Stomach (tissue), 9 donors: ENCODE results near the gene SSTR3. TPM values are rescaled to one million over a fixed set of nuclear protein-coding genes. Genes with fewer than 3 reads are reported as not detected.

ENCODE experiments used
- DNase-seq, 2 donors: peaks; one replicate each; pipeline versions ENCODE4 v3.0.0 to v3.0.0-alpha.2; 2013 to 2019
- H3K27ac ChIP-seq, 5 donors: fragments of 200-600 bp in 4 of 5; sonication (generic) in 4 of 5; one replicate each; pipeline ENCODE4 v1.5.1; 2013 to 2019; ENCODE audit warnings: mild to moderate bottlenecking in 1 of 5, moderate library complexity in 1 of 5
- H3K27me3 ChIP-seq, 3 donors: fragments of 200-600 bp; sonication (generic); one replicate each; pipeline ENCODE4 v1.5.1; 2017 to 2019; ENCODE audit warnings: mixed run types in 1 of 3
- H3K36me3 ChIP-seq, 4 donors: fragments of 200-600 bp; sonication (generic); 1 replicate in 3 of 4; 2 replicates in 1 of 4; pipeline ENCODE4 v1.5.1; 2016 to 2019
- H3K4me1 ChIP-seq, 4 donors: fragments of 200-600 bp; sonication (generic); one replicate each; pipeline ENCODE4 v1.5.1; 2016 to 2019
- H3K4me3 ChIP-seq, 4 donors: fragments of 200-600 bp; sonication (generic) in 3 of 4; one replicate each; pipeline ENCODE4 v1.5.1; 2016 to 2019; ENCODE audit warnings: mild to moderate bottlenecking in 1 of 4
- H3K9me3 ChIP-seq, 4 donors: fragments of 200-600 bp; sonication (generic); one replicate each; pipeline ENCODE4 v1.5.1; 2016 to 2019
- EP300 ChIP-seq: sonication (generic); formaldehyde crosslinking; IDR thresholded peaks from one replicate; pipeline ENCODE4 v1.6.1; 2017; ENCODE audit warnings: antibody characterized with exemption
- POLR2A ChIP-seq, 4 donors: fragments of 450-650 bp; IDR thresholded peaks; one replicate each; pipeline ENCODE4 v1.6.1; 2016; ENCODE audit warnings: antibody characterized with exemption in 4 of 4, control low read depth in 2 of 4, mild to moderate bottlenecking in 1 of 4, moderate library complexity in 1 of 4
- POLR2AphosphoS5 ChIP-seq, 3 donors: sonication (generic); formaldehyde crosslinking; IDR thresholded peaks; one replicate each; pipeline ENCODE4 v1.6.1; 2016; ENCODE audit warnings: antibody characterized with exemption in 3 of 3
- WGBS, 5 donors: extraction: QIAGEN DNeasy Blood & Tissue Kit in 3 of 5; methylation state at CpG; one replicate each; pipeline versions ENCODE4 v1.1.5 to v1.1.7; 2013 to 2018; 5-methylcytosine and 5-hydroxymethylcytosine counted together
- intact Hi-C: fragments of 100-400 bp; cut with DNase I; formaldehyde crosslinking; loops from one replicate; pipeline ENCODE4 v1.15.1; 2023; ENCODE audit warnings: low total_unique reads
- polyA plus RNA-seq, 3 donors: library from polyadenylated mRNA; stranded (reverse); fragments of 200-250 nt; gene quantifications; one replicate each; pipeline ENCODE4 v1.2.3, GENCODE V29; 2013
- total RNA-seq, 5 donors: library from RNA; depleted of rRNA; stranded (reverse); fragments of >200 nt; gene quantifications; one replicate each; pipeline versions ENCODE4 v1.1.0 to v1.2.3, GENCODE V29; 2014 to 2016
- TF ChIP-seq, protein P1 (sequence below), 7 experiments: fragments of 450-650 bp in 4 of 7; fragments of 200-600 bp in 3 of 7; sonication (generic) in 3 of 7; IDR thresholded peaks; one replicate each; pipeline ENCODE4 v1.5.1; 2016 to 2019; ENCODE audit warnings: antibody characterized with exemption in 7 of 7, control low read depth in 2 of 7, mild to moderate bottlenecking in 1 of 7
- donor health status: healthy with polysubstance abuse.
- donor health status: Bipolar disorder and iron deficiency.
- donor health status: healthy.

Gene SSTR3
- total and polyA plus RNA-seq, 8 donors = 0.05 to 0.37 (median 0.12) TPM; not detected in 5

DNA sequence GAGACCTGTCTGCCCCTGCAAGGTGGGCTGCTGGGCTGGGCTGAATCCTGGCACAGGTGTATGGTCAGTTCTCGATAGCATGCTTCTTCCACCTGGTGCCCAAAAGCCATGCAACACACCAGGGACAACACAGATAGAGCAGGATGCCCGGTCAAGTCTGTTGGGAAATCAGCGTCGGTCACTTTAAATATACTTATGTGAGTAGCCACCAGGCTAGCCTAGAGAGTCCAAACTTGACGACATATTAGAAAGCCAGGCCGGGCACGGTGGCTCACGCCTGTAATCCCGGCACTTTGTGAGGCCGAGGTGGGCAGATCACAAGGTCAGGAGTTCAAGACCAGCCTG is 33.2 kb downstream of the SSTR3 start:
- TF ChIP-seq EP300 (no peak), POLR2A (IDR thresholded peaks at IDR 0.05) (no peak), POLR2AphosphoS5 (IDR thresholded peaks at IDR 0.05) (no peak)
- TF ChIP-seq, protein P1, sequence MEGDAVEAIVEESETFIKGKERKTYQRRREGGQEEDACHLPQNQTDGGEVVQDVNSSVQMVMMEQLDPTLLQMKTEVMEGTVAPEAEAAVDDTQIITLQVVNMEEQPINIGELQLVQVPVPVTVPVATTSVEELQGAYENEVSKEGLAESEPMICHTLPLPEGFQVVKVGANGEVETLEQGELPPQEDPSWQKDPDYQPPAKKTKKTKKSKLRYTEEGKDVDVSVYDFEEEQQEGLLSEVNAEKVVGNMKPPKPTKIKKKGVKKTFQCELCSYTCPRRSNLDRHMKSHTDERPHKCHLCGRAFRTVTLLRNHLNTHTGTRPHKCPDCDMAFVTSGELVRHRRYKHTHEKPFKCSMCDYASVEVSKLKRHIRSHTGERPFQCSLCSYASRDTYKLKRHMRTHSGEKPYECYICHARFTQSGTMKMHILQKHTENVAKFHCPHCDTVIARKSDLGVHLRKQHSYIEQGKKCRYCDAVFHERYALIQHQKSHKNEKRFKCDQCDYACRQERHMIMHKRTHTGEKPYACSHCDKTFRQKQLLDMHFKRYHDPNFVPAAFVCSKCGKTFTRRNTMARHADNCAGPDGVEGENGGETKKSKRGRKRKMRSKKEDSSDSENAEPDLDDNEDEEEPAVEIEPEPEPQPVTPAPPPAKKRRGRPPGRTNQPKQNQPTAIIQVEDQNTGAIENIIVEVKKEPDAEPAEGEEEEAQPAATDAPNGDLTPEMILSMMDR (IDR thresholded peaks at IDR 0.05) = no peak
- no peak for DNase-seq
- H3K27ac ChIP-seq = peak overlapping the region in 3 of 5 donors; percentile 35 to 56 (median 51)
- intact Hi-C loops = no loop called here
- peaks cover 34 to 62% (median 49%) of the 10 kb centered on the region in 4 donors for H3K4me1 ChIP-seq
- 82 to 95% (median 89%) methylated on average over 9 to 10 of the region's 10 CpGs for WGBS, 5 donors
- H3K4me3 ChIP-seq = no peak overlapping the region
- no peaks in the 10 kb centered on the region for H3K9me3 ChIP-seq
- no peaks in the 10 kb centered on the region for H3K27me3 ChIP-seq
- H3K36me3 ChIP-seq = peaks cover 0 to 15% (median 5%) of the 10 kb centered on the region in 4 donors

DNA sequence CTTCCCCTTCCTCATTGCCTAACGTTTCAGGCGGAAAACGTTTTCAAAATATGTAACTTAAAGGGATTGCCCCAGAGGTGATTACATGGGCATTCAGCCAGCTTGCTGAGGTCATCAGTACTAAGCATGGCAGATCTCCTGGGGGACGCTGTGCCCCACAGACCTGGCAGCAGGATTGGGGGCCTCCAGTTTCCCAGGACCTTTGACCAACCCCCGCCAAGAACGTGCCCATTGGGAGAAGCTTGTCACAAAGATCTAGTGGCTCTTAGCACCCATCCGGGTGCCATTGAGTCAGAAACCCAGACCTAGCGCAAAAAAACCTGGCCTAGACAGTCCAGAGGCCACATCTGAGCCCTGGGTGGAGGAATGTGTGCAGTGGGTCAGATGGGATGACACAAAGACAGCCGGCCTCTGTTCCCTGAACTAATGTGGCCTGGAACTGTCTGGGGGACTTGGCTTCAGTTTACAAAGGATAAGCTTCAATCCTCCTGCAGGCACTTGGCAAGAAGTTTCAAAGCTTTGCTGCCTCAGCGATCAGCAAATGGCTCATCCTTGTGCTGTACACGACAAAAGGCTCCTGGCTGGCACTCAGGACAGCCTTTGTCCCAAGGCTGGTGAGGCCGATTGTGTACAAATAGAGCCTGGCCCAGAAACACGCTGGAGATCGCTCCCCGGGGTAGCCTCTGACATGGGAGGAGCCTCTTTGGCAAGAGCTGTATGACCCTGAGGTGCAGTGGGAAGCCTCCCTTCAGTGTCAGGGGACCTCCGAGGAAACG is 33.7 kb downstream of the SSTR3 start:
- H3K4me3 ChIP-seq = no peak overlapping the region
- intact Hi-C loops = no loop called here
- H3K4me1 ChIP-seq = peaks cover 34 to 60% (median 49%) of the 10 kb centered on the region in 4 donors
- peak; percentile 68 to 79 for DNase-seq
- H3K9me3 ChIP-seq = no peaks in the 10 kb centered on the region
- WGBS, 5 donors = 33 to 45% (median 36%) methylated on average over 17 of the region's 17 CpGs
- peak overlapping the region in 4 of 5 donors; percentile 35 to 56 (median 47) for H3K27ac ChIP-seq
- H3K27me3 ChIP-seq = no peaks in the 10 kb centered on the region
- TF ChIP-seq POLR2A (IDR thresholded peaks at IDR 0.05) = no peak
- no peak for TF ChIP-seq EP300
- peaks cover 0 to 15% (median 5%) of the 10 kb centered on the region in 4 donors for H3K36me3 ChIP-seq

DNA sequence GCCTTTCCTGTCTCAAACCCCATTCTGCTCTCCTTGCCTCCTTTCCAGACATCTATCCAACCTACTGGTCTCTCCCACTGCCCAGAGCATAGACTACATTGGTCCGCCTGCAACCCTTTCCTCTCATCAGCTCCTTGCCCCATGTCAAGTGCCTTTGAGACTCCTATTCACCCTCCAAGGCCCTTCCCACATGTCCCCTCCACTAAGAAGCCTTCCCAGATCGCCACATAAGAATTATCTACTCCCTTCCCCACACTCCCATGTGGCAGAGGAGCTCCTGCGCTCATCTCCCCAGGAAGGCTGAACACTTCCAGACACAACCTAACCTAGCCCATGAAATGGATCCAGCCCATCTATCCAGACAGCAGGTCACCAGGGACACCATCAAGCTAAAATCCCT is 34.5 kb downstream of the SSTR3 start:
- TF ChIP-seq POLR2A (IDR thresholded peaks at IDR 0.05) (no peak), POLR2AphosphoS5 (IDR thresholded peaks at IDR 0.05) (no peak), EP300 (no peak)
- TF ChIP-seq, protein P1 (IDR thresholded peaks at IDR 0.05) = no peak
- Histone ChIP-seq H3K27me3 (no peaks in the 10 kb centered on the region), H3K36me3 (peaks cover 0 to 11% (median 4%) of the 10 kb centered on the region in 4 donors), H3K9me3 (no peaks in the 10 kb centered on the region), H3K4me3 (no peak overlapping the region), H3K27ac (peak overlapping the region in 4 of 5 donors; percentile 35 to 73 (median 50)), H3K4me1 (peaks cover 34 to 57% (median 49%) of the 10 kb centered on the region in 4 donors)
- intact Hi-C loops = no loop called here
- DNase-seq = no peak
- WGBS, 5 donors = 89 to 97% (median 94%) methylated on average over 3 of the region's 3 CpGs

DNA sequence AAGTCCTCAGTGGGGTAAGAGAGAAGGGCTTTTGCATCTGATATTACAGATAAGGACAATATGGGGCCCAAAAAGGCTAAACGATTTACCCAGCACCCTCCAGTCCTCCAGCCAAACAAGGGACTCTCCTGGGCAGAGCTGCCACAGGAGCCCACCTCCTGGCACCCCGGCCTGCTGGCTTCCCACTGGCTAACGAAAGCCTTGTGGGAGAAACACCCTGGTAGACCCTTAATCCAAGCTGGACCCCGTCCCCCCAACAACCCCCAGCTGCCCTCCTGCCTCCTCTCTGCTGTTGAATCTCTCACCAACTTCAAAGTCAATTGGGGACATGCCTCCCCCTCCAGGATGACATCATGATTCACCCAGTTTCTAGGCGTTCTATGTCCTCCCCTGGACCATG is 35.1 kb downstream of the SSTR3 start:
- DNase-seq = no peak
- peaks cover 34 to 57% (median 49%) of the 10 kb centered on the region in 4 donors for H3K4me1 ChIP-seq

More for the DNA sequence above, 35.1 kb downstream of the SSTR3 start:
- no peak overlapping the region for H3K4me3 ChIP-seq
- no peaks in the 10 kb centered on the region for H3K9me3 ChIP-seq
- H3K27me3 ChIP-seq = no peaks in the 10 kb centered on the region
- 67 to 85% (median 72%) methylated on average over 5 of the region's 5 CpGs for WGBS, 5 donors
- TF ChIP-seq, protein P1 (IDR thresholded peaks at IDR 0.05) = no peak
- TF ChIP-seq POLR2A (IDR thresholded peaks at IDR 0.05) = no peak
- no peak for TF ChIP-seq POLR2AphosphoS5 (IDR thresholded peaks at IDR 0.05)
- TF ChIP-seq EP300 = no peak
- peaks cover 0 to 6% (median 2%) of the 10 kb centered on the region in 4 donors for H3K36me3 ChIP-seq
- intact Hi-C loops = no loop called here
- peak overlapping the region in 4 of 5 donors; percentile 53 to 73 (median 63) for H3K27ac ChIP-seq
